HG02943 (cell line): ENCODE results near the gene NBR1.
"Not testable (repeated sequence)": the region's sequence is repeated elsewhere in the genome, so short reads cannot be mapped to it uniquely, and the experiment has no call there.

Experiments
- ATAC-seq: cut with Tn5 transposase; IDR thresholded peaks from one replicate; pipeline ENCODE4 v1.9.1; 2021; ENCODE audit warnings: mild to moderate bottlenecking, low read depth, moderate library complexity; ENCODE audit not compliant: unreplicated experiment

Gene NBR1

DNA sequence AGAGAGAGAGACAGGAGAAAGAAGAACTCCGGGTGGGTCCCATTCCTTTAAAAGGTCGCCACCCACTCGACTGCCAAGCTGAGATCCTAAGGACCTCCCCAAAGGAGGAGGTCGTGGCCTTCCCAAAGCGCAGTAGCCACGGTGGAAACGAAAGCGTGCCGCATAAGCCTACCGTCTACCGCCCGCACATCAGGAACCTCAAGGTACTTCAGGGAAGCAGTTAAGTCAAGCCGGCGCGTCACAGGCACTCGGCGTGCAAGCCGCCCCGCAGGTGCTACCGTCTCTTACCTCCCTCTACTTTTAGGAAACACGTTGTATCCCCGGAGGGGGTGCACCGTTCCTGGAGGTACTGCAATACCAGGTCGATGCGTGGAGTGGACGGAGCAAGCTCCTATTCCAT lies 68.6 kb downstream of the NBR1 start:
- not testable (repeated sequence) for ATAC-seq

DNA sequence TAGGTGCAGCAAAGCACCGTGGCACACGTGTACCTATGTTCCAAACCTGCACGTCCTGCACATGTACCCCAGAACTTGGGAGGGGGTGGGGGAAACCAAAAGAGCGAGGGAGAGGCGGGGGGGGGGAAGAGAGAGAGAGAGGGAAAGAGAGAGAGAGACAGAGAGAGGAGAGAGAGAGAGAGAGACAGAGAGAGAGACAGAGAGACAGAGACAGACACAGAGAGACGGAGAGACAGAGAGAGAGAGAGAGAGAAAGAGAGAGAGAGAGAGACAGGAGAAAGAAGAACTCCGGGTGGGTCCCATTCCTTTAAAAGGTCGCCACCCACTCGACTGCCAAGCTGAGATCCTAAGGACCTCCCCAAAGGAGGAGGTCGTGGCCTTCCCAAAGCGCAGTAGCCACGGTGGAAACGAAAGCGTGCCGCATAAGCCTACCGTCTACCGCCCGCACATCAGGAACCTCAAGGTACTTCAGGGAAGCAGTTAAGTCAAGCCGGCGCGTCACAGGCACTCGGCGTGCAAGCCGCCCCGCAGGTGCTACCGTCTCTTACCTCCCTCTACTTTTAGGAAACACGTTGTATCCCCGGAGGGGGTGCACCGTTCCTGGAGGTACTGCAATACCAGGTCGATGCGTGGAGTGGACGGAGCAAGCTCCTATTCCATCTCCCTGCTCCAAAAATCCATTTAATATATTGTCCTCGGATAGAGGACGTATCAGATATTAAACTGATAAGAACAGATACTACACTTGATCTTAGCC lies 69.8 kb downstream of the NBR1 start:
- not testable (repeated sequence) for ATAC-seq

DNA sequence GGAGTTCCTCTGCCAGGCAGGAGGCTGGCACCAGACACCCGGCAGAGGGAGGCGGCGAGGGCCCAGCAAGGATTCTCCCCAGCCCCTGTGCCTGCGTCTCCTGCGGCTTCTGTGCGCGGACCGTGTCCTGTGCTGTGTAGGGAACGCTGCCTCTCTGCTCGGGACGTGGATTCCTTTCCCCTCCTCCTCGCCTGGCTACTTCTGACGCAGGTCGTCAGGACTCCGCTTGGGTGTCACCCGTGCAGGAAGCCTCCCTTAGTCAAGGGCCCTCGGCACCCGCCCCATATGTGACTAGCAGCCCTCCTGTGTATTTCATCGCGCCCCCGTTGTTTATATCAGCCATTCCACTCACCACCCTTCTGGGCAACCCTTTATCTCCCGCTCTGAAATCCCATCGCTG lies 75.4 kb downstream of the NBR1 start:
- ATAC-seq = not testable (repeated sequence)
